Measurements from ENCODE around the gene MMP12.
"Not testable (repeated sequence)": the region's sequence is repeated elsewhere in the genome, so short reads cannot be mapped to it uniquely, and the experiment has no call there.

The MMP12 gene

DNA sequence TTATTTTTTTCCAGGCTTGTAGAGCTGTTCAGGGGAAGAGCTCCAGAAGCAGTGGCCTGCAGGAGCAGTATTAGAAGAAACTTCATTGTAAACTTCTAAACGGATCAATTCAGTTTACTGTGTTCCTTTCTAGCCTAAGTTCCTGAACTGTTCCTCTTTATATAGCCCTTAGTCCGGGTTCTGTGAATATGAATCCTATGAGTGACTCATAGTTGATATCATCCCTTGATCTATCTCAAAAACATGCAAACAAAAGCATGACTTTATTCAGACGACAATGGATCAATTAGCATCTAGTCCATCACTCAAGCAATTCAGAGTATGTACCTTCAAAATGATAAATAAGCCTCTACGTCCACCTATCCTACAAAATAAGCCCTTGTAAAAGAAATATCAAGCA is at the start of gene MMP12:
TSS of gene MMP12 (minus strand) at position 131 of the 400 bp plus-strand sequence. CDS start at position 86, 45 bp downstream.
- no peak for DNase-seq

DNA sequence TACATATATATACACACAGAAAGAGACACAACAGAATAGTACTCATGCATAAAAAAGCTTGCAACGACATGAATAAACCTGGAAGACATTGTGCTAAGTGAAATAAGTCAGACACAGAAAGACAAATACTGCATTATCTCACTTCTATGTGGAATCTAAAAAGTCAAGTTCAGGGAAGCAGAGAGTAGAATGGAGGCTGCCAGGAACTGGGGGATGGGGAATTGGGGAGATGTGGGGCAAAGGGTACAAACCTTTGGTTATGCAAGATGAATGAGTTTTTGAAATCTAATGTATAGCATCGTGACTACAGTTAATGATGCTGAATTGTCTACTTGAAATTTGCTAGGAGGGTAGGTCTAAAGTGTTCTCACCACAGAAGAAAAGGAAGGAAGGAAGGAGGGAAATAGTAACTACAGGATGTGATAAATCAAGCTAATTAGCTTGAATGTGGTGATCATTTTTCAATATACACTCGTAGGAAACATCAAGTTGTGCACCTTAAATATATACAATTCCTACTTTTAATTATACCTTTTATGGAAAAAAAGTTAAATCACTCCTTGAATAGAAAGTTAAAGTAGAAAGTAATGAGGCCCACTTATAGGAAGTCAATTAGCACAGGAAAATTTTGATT is 46.9 kb upstream of the MMP12 start:
- no peak for DNase-seq

DNA sequence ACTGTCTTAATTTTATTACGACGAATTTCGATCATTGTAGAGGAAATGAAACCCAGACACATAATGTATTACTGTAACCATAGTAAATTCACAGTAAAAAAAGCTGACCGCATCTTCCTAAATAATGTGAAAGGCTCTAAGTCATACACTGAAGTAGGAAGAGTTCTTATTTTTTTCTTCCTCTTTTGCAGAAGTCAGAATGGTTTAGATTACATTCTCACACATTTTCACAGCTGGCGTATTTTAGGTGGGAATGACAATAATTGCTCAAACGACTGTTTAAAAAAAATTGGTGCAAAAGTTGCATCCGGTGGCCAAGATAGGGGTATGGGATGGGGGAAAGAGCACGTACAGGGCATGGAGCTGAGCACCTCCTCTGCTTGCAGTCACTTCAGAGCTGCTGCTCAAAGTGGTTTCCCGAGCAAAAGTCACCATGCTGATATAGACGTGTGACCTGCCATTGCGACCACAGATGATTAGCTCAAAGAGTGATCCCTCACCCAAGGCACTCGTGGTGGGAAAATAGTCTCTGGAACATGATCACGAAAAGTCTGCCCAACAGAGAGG is 45.4 kb upstream of the MMP12 start:
- DNase-seq = no peak

DNA sequence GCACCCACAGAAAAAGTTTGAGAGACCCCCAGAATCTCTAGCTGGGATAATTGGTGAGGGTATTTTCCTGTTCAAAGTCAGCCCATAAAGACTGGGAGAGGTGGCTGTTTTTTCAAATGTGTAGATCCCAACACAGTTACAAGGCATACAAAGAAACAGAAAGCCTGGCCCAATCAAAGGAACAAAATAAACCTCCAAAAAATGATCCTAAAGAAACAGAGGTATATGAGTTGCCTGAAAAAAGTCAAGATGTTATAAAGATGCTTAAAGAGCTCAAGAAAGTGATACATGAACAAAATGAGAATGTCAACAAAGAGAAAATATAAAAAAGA is 40.2 kb upstream of the MMP12 start:
- no peak for DNase-seq

DNA sequence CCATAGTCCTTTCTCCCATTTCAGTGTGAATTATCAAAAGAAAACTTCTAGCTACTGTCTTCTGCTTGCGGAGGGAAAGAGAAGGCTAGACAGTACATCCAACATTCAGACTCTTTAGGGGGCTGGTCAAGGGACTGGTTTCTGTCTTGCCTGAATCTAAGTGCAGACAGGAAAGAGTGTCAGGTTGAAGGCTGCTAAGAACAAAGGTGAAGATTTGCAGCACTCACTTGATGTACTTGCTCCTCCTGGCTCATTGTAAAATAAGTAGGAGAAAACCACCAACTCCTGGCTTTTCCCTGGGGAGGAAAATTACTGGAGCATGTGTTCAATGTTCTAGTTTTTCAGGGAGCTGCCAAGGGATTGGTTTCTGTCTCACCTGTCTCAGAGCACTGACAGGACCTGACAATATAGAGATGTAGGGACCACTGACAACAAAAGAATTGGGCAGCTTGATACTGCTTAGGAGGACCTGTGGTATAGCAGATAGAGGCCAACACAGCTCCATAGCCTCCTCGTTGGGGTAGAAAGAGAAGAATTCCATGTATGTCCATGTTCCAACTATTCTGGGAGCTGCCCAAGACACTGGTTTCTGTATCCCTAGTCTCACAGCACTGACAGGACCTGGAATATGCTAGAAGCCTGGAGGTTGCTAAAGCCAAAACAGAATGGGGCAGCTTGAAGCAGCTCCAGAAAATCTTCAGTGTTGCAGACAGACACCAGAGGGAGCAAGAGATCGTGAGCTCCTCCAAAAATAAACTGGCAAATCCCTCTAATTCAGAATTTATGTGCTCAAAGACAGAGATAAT is 39.7 kb upstream of the MMP12 start:
- peak; percentile 39 for DNase-seq

DNA sequence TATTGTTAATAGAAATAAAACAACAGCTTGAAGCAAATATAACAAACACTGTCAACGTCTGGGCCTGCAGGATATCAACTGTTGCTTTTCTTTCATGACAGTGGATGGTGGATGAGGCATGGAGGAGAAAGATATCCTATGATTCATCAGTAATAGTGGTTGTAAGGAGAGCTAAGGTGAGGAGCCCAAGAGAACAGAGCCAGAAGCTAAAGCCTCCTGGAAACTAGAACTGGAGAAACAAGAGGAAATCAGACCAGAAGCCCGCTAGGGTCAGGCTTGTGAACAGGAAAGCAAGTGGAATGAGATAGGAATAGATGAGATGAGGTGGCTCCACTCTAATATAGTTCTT is 37.7 kb upstream of the MMP12 start:
- DNase-seq = no peak

DNA sequence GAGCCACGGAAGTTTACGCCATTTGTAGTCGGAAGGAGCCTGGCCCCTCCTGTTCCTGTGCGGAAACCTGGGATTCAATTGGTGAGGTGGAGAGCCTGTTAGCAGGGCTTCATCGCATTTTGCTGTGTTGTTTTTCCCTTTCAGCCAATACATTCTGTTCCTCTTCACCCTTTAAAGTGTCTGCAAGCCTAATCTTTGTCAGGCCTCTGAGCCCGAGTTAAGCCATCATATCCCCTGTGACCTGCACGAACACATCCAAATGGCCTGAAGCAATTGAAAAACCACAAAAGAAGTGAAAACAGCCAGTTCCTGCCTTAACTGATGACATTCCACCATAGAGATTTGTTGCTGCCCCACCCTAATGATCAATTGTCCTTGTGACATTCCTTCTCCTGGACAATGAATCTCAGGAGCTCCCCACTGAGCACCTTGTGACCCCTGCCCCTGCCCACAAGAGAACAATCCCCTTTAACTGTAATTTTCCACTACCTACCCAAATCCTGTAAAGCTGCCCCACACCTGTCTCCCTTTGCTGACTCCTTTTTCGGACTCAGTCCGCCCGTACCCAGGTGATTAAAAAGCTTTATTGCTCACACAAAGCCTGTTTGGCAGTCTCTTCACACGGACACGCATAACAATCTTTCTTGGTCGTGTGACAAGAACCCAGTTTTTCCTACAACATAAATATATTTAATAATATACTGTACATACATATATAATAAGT is 37.1 kb upstream of the MMP12 start:
- no peak for DNase-seq

DNA sequence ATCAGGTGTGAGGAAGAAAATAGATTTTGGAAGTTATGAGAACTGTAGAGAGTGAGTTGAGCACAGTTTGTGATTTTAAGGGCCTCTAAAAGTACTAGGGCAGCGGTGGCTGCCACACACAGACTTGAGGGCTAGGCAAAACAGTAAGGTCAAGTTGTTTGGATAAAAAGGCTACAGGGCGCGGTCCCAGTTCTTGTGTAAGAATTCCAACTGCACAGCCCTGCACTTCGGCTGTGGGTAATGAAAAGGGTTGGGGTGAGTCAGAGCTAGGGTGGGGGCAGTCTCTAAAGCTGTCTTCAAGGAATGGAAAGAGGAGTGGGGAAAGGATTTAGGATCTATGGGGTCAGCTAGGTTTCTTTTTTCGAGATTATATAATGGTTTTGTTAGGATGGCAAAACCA is 31.1 kb upstream of the MMP12 start:
- not testable (repeated sequence) for DNase-seq

DNA sequence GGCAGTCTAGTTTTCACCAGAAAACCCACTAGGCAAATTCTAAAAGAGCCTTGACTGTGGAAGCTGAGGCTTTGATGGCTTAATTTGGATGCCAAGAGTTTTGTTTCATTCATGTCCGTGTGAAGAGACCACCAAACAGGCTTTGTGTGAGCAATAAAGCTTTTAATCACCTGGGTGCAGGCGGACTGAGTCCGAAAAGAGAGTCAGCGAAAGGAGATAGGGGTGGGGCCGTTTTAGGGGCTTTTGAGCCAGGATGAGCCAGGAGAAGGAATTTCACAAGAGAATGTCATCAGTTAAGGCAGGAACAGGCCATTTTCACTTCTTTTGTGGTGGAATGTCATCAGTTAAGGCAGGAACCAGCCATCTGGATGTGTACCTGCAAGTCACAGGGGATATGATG is 29.1 kb upstream of the MMP12 start:
- not testable (repeated sequence) for DNase-seq

DNA sequence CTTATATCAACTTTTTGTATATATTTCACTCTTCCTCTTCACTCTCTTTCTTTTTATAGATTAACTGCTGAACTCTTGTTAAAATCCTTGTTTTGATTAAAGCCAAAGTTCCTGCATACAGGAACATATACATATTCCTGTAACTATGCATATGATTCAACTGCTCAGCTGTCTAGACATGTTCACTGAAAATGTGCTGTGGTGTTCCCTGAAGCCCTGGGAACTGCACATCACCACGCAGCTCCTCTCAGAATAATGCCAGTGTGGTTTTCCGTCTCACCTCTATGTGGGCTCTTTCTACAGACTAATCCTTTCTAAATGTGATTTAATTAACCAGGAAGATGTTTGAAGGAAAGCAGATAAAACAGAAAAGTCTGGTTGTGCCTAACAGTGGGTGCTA is 25.6 kb upstream of the MMP12 start:
- no peak for DNase-seq

DNA sequence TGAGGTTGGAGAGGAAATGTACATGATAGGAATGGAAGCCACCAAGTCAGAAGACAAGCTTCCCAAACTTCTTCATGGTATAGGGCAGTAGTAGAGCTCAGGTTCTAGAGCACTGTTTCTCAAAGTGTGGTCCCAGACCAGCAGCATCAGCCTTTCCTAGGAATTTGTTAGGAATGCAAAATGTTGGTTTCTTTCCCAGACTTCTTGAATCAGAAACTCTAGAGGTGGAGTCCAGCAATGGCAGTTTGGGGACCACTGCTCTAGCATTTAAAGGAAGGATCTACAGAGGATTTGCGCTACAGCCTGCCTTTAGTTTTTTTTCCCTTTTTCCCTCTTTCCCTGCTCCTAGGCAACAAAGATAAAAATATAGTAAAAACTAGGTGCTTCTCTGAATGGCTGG is 17.0 kb upstream of the MMP12 start:
- no peak for DNase-seq

DNA sequence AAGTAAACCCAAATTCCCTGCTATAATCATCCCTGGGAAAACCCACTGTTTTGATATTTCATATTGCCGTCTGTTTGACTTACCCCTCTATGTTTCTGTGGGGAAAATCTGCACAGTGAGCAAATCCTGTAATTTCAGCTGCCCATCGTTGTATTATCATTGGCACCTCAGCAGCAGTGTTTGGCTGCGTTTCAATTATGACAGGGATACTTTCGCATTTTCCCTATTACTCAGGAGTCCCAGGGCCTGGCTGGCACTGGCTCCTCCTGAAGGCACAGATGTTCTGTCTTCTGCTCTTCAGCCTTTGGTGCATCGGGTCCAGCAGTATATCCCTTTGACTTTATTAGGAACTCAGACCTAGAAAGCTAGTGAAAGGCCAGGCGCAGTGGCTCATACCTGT is 12.2 kb upstream of the MMP12 start:
- peak; percentile 51 for DNase-seq

DNA sequence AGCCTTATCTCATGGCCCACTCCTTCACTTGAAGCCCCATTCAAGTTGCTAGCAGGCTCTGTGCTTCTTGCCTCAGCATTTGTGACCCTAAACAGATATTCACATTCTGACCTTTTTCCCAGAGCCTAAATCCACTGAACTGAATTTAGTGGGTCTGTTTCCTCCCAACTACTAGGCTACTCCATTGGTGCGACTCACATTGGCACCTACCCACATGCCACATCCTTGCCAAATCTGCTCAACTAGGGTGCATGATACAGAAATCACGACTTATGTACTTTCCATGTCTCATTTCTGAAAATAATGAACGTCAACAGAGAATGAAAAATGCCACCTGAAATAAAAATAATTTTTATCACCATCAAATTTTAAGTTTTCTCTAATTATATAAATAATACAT is 8.4 kb upstream of the MMP12 start:
- DNase-seq = no peak

DNA sequence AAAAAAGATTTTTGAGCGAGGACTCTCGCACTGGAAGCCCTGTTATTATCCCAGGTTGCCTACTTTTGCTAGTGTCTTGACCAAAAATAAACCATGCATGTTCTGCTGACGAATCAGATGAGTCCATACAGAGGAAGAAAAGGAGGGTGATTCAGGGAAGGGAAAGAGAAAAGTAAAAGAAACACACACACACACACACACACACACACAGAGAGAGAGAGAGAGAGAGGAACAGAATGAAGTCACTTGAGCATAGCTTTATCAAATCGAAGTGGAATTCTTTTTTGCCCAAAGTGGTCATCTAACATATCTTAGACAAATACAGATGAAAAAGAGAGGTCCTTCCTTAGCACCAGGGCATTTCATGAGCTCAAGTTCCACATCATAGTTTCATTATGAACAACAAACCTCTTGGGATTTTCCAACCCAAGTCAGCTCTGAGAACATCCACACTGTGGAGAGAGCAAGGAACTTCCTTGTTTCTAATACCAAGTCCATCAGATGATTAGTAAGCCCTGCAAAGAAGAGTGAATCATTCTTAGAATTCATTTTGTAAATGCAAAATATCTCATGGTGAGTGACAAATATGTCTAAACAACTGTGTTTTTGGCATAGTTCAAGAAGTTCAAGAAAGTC is 7.7 kb upstream of the MMP12 start:
- no peak for DNase-seq

DNA sequence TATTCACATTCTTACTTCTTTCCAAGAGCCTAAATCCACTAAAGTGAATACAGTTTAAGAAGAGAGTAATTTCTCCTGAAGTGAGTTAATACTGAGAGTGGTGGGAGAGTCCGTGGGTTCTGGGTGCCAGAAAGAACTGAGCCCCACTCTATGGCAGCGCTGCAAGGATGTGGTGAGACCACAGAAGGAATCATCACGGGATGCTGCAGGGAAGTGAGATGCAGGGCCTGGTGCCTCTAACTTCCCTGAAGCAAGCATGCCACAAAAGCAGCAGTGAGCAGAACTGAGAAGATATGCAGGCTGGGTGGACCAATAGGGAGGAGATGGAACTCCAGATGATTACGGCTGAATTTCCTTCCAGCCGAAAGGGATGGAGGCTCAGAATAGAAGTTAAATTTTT is 5.0 kb upstream of the MMP12 start:
- DNase-seq = no peak

DNA sequence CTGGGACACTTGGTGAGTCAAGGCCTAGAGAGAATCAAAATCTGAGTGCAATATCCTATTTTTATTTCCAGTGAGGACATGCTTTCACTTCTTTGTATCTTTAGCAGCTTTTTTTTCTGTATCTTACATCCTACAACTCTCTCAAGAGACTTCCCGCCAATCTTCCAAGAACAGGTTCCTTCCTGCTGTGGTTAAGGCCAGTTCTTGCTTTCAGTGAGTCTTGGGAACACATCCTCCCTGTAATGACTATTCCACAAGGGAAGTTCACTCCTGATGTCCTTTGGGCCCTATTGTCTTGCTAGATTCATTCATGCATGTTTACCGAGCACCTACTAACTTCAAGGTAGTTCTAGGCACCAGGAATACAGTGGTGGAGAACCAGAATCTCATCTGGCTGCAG is 3.8 kb upstream of the MMP12 start:
- DNase-seq = no peak

DNA sequence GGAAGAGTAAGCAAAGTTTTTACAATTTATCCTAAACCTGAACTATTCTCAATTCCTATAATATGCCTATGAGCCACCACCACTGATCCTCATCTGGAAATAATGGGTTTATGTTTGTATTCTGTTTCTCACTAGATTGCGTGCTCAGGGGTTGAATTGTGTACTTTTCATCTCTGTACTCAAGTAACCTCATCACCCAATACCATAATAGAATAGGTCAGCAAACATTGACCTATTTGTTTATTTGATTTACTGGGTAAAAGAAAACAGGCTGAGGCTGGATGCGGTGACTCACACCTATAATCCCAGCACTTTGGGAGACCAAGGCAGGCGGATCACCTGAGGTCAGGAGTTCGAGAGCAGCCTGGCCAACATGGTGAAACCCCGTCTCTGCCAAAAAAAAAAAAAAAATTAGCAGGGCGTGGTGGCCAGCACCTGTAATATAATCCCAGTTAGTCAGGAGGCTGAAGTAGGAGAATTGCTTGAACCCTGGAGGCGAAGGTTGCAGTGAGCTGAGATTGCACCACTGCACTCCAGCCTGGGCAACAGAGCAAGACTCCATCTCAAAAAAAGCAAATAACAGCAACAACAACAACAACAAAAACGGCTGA is 5.3 kb downstream of the MMP12 start:
- not testable (repeated sequence) for DNase-seq

DNA sequence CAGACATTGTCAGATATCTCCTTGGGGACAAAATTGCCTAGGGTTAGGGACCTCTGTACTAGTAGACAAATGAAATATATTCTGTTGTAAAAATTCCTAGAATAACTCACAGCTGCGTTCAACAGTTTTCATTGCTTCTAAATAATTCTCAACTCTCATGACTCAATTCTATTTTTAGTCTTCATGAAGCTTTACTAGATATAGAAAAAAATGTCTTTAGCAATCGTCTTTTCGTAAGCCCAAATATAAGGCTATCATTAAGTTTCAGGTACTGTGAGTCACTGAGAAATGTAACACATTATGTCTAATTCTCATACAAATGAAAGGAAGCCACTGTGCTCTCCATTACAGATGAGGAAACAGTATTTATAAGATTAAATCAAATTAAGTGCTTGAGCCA is 6.4 kb downstream of the MMP12 start:
- no peak for DNase-seq

DNA sequence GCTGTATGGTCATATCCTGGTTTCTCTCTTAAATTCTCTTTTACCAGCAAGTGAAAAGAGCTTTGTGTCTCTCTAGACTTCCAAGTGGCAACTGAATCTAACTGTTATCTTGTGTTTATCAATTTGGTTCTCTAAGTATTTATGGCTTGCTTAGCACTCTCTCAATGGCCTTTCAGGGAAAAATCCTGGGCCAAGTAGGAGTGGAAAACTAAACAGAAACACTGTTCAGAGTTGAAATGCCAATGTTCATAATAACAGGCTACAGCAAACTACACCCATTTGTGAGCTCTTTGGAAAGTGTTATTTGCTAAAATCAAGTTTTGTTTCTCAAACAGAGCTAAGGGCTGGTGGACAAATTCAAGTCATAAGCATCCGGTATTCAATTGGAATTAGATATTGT is 10.1 kb downstream of the MMP12 start:
- DNase-seq = no peak

DNA sequence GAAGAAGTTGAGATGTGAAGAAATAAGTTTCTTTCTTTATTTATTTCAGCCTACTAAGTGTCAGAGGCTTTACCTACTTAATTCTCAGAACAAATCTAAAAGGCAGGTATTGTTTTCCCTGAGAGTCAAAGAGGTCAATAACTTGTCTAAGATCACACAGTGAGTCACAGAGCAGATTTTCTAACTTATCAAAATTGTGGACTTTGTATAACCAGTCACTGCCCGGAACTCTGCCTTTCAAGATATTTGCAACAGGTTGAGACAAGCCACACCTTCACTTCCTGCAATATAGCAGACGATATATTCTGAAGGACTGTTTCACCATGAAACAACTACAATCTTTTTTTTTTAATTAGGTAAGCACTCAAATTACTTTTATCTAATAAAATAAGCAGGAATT is 20.8 kb downstream of the MMP12 start:
- no peak for DNase-seq

DNA sequence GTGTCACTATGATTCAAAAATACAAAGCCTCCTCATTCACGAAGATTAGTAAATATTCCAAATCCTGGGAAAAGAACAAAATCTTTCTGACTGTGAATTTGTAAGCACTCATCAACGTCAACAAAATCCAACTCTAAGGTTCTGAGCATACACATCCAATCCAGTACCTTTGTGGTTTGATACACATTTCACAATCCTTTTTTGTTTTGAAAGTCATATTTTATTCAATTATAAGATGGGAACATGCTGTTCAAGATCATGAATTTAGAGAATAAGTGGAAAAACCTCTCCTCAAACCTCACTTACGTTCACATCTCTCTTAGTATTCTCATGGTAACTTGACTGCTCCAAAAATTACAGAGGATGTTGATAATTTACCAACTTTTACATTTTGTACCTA is 21.7 kb downstream of the MMP12 start:
- DNase-seq = no peak

DNA sequence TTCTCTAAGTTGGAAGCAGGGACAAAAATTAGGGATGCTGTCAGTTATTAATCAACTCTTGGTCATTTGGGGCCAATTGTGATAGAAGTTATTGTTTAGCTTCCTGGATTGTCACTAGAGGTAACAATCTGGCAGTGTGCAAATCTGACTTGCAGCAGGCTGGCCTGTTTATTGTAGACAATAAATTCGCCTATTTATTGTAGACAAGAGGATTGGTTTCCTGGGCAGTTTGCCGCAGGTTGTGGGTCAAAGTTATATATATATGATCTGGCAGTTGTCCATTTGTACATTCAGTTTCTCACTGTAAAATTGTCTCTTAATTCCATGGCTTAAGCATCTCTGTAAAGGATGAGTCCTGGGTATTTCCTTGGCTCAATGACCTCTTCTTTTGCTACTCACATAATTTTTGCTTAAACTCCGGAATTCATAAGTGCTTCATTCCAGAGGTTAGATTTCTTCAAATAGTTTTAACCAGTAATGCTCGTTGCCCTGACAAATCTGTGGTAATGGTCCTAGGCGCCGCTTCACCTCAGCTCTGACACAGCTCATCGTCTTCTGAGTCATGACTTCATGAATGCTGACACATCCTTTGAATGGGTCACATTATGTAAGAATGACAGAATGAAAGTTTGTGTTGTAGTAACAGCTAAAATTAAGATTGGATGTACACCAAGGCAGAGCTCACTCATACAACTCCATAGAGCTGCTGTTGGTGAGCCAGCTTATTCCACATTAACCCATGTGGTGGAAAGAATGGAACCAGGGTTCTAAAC is 23.6 kb downstream of the MMP12 start:
- DNase-seq = no peak

Measured in left hindlimb (tissue), 1 donor.